Pancreas (tissue), 10 donors: ENCODE data around the gene CHRNE. TPM values are rescaled to one million over a fixed set of nuclear protein-coding genes. Genes with fewer than 3 reads are reported as not detected.

ENCODE experiments used
- ATAC-seq, 4 donors: fragments of 200-7000 bp; cut with Tn5 transposase; one replicate each; pipeline versions ENCODE4 v1.8.0 to v1.9.1; 2020; ENCODE audit warnings: mild to moderate bottlenecking in 4 of 4, moderate library complexity in 4 of 4
- DNase-seq, 6 donors: peaks; one replicate each; pipeline ENCODE4 v3.0.0-alpha.2; 2020
- FAIRE-seq: peaks from 2 replicates; lab custom pipeline; 2012; peaks lifted over from hg19 to GRCh38; lab: Jason Lieb, UNC
- H3K27ac ChIP-seq, 4 donors: fragments of 200-600 bp; sonication (generic); 1 replicate in 3 of 4; 2 replicates in 1 of 4; pipeline versions ENCODE4 v1.5.0 to v1.8.0; 2020
- H3K27me3 ChIP-seq, 4 donors: fragments of 200-600 bp; one replicate each; pipeline ENCODE4 v1.8.0; 2021
- H3K36me3 ChIP-seq, 3 donors: fragments of 200-600 bp; sonication (generic) in 1 of 3; one replicate each; pipeline versions ENCODE4 v1.5.0 to v1.8.0; 2020 to 2021
- H3K4me1 ChIP-seq, 3 donors: fragments of 200-600 bp; one replicate each; pipeline ENCODE4 v1.8.0; 2021
- H3K4me3 ChIP-seq, 4 donors: fragments of 200-600 bp; sonication (generic) in 2 of 4; one replicate each; pipeline versions ENCODE4 v1.5.0 to v1.8.0; 2020 to 2021
- H3K9me3 ChIP-seq, 4 donors: fragments of 200-600 bp; one replicate each; pipeline ENCODE4 v1.8.0; 2021
- WGBS, 2 donors: extraction: QIAGEN DNeasy Blood & Tissue Kit; methylation state at CpG; one replicate each; pipeline ENCODE4 v1.1.7; 2013; 5-methylcytosine and 5-hydroxymethylcytosine counted together
- intact Hi-C, 3 donors: fragments of 100-400 bp; cut with DNase I; formaldehyde crosslinking; loops; one replicate each; pipeline versions ENCODE4 v1.11.1 to v1.14.2; 2022
- polyA plus RNA-seq, 2 donors: library from polyadenylated mRNA; stranded (reverse); fragments of 200-250 nt; gene quantifications; one replicate each; pipeline ENCODE4 v1.2.3, GENCODE V29; 2013
- total RNA-seq, 6 donors: library from RNA; stranded (reverse); fragmentation: NEBNext Ultra II Directional in 4 of 6; extraction: Animal tissue kit (Norgen Biotek cat#: 25700) in 4 of 6; gene quantifications; one replicate each; pipeline versions ENCODE4 v1.2.1 to v1.2.4, GENCODE V29; 2021 to 2023
- TF ChIP-seq, protein P1 (sequence below), 4 donors: fragments of 200-600 bp; sonication (generic) in 3 of 4; IDR thresholded peaks; one replicate each; pipeline versions ENCODE4 v1.5.0 to v1.8.0; 2021; ENCODE audit warnings: antibody characterized with exemption in 4 of 4
- donor health status: healthy with polysubstance abuse.
- donor health status: DM: no; HTN: no; CAD: no; lungs with moderate emphysema.
- donor health status: DM: no; HTN: no; CAD: no.
- donor health status: control.
- donor health status: control.
- donor health status: Bipolar disorder and iron deficiency.
- donor health status: DM: yes; HTN: yes; CAD: no.
- donor health status: DM: no; HTN: no; CAD: no.
- donor health status: DM: no; HTN: no; CAD: no.
- donor health status: DM: yes; HTN: yes; CAD: no.

CHRNE gene
- total and polyA plus RNA-seq, 8 donors, result 0.76 to 2.0 (median 1.3) TPM

DNA sequence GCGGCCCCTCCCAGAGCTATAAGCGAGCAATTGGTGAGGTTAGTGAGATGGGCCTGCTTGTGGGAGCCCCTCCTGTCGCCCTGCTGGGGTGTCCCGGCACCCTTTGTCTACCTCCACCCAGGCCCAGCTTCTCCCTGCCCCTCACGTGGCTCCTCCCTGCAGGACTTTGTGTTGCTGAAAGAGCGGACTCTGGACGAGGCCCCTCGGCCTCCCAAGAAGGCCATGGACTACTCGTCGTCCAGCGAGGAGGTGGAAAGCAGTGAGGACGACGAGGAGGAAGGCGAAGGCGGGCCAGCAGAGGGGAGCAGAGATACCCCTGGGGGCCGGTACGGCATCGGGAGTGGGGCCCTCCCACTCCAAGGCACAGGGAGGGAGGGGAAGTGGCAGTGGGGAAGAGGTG is 9.6 kb downstream of the CHRNE start:
- 90 to 92% methylated on average over 18 of the region's 18 CpGs for WGBS, 2 donors
- peaks cover 4 to 36% (median 15%) of the 10 kb centered on the region in 3 donors for H3K36me3 ChIP-seq
- peak in 2 of 6 donors; percentile 30 to 57 for DNase-seq
- TF ChIP-seq, protein P1, sequence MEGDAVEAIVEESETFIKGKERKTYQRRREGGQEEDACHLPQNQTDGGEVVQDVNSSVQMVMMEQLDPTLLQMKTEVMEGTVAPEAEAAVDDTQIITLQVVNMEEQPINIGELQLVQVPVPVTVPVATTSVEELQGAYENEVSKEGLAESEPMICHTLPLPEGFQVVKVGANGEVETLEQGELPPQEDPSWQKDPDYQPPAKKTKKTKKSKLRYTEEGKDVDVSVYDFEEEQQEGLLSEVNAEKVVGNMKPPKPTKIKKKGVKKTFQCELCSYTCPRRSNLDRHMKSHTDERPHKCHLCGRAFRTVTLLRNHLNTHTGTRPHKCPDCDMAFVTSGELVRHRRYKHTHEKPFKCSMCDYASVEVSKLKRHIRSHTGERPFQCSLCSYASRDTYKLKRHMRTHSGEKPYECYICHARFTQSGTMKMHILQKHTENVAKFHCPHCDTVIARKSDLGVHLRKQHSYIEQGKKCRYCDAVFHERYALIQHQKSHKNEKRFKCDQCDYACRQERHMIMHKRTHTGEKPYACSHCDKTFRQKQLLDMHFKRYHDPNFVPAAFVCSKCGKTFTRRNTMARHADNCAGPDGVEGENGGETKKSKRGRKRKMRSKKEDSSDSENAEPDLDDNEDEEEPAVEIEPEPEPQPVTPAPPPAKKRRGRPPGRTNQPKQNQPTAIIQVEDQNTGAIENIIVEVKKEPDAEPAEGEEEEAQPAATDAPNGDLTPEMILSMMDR (IDR thresholded peaks at IDR 0.05), result no peak
- no peak overlapping the region for H3K4me3 ChIP-seq
- no peak overlapping the region for H3K27ac ChIP-seq
- FAIRE-seq, result no peak
- no peaks in the 10 kb centered on the region for H3K4me1 ChIP-seq
- no peak for ATAC-seq
- no peaks in the 10 kb centered on the region for H3K9me3 ChIP-seq
- no peaks in the 10 kb centered on the region for H3K27me3 ChIP-seq
- intact Hi-C loops, result loop anchor here (10.0 kb wide), 3 partner anchors 98 to 178 kb away; partner anchors contain the start of genes ARRB2 (in 1 of the 3), CXCL16 (in 1 of the 3), MED11 (in 1 of the 3) and PSMB6 (in 1 of the 3)

DNA sequence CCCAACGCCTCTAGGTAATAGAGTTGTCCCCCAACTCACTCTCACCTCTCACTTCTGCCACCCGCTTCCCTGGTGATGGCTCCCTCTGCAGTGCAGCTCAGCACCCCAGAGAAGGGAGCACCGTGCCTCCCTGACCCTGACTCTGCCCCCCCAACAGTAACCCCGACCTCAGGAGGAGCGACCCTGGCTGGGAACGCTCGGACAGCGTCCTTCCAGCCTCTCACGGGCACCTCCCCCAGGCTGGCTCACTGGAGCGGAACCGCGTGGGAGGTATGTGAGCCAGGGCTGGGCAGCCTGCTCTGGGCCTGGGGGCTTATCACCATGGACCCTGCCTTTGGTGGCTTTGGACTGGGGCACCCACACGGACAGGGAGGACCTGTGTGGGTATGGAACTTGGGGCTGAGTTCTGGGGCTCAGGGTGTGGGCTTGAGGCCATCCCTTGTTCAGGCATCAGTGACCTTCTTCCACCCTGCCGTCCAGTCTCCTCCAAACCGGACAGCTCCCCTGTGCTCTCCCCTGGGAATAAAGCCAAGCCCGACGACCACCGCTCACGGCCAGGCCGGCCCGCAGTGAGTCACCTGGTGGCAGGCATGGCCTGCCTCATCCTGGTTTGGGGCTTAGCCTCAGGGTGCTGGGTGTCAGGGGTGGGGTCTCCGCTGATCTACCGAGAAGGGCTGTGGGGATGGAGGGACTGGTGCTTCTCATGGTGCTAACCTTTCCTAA is 10.2 kb downstream of the CHRNE start:
- DNase-seq (peak in 2 of 6 donors; percentile 33 to 66), FAIRE-seq (no peak), ATAC-seq (no peak)
- no peaks in the 10 kb centered on the region for H3K4me1 ChIP-seq
- peaks cover 4 to 36% (median 15%) of the 10 kb centered on the region in 3 donors for H3K36me3 ChIP-seq
- no peak overlapping the region for H3K27ac ChIP-seq
- H3K9me3 ChIP-seq, result no peaks in the 10 kb centered on the region
- intact Hi-C loops, result loop anchor here (10.0 kb wide), 3 partner anchors 98 to 178 kb away; partner anchors contain the start of genes ARRB2 (in 1 of the 3), CXCL16 (in 1 of the 3), MED11 (in 1 of the 3) and PSMB6 (in 1 of the 3)
- no peaks in the 10 kb centered on the region for H3K27me3 ChIP-seq
- WGBS, 2 donors, result 87 to 94% methylated on average over 23 of the region's 23 CpGs
- TF ChIP-seq, protein P1 (IDR thresholded peaks at IDR 0.05), result no peak
- no peak overlapping the region for H3K4me3 ChIP-seq

DNA sequence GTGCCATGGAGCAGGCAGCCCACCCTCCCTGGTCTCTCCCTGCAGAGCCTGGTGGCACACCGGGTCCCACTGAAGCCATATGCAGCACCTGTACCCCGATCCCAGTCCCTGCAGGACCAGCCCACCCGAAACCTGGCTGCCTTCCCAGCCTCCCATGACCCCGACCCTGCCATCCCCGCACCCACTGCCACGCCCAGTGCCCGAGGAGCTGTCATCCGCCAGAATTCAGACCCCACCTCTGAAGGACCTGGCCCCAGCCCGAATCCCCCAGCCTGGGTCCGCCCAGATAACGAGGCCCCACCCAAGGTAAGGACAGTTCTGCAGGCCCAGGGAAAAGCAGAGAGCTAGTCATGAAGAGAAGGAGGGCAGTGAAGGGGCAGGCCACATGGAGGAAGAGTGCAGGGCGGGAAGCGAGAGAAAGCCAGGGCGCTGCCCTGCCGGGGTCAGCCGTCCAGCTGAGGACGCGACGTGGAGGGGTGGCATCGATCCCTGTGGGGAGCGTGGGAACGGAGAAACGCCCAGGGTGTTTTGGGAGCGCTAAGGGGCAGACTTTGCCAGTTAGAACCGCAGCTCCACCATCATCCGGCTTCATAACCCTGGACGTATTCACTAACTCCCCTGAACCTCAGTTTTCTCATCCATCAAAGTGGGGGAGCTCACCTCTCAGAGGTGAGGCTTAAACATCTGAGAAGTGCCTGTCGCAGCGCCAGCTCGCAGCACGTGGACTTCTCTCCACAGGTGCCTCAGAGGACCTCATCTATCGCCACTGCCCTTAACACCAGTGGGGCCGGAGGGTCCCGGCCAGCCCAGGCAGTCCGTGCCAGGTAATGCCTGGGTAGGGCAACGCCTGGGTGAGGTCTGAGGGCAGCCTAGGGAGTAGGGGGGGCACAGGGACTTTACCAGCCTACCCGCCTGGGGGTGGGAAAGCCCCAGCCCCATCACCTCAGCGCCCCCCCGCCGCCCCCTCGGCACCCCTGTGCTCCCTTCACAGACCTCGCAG is 11.2 kb downstream of the CHRNE start:
- H3K4me1 ChIP-seq, result no peaks in the 10 kb centered on the region
- DNase-seq (peak in 3 of 6 donors; percentile 14 to 81 (median 39)), ATAC-seq (no peak), FAIRE-seq (no peak)
- intact Hi-C loops, result loop anchor here (10.0 kb wide), 3 partner anchors 97 to 177 kb away; partner anchors contain the start of genes ARRB2 (in 1 of the 3), CXCL16 (in 1 of the 3), MED11 (in 1 of the 3) and PSMB6 (in 1 of the 3)
- WGBS, 2 donors, result 91 to 92% methylated on average over 42 of the region's 42 CpGs
- no peak overlapping the region for H3K4me3 ChIP-seq
- TF ChIP-seq, protein P1 (IDR thresholded peaks at IDR 0.05), result no peak
- no peak overlapping the region for H3K27ac ChIP-seq
- peaks cover 4 to 36% (median 15%) of the 10 kb centered on the region in 3 donors for H3K36me3 ChIP-seq
- H3K27me3 ChIP-seq, result no peaks in the 10 kb centered on the region
- no peaks in the 10 kb centered on the region for H3K9me3 ChIP-seq

DNA sequence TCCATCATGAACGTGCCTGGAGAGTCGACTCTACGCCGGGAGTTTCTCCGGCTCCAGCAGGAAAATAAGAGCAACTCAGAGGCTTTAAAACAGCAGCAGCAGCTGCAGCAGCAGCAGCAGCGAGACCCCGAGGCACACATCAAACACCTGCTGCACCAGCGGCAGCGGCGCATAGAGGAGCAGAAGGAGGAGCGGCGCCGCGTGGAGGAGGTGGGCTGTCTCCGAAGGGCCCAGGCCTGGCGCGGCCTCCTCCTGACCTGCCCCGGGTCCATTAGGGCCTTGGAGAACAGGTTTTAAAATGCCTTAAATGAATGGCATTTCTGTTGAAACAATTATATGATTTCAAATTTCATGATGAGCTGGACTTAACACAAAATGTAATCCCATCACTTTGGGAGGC is 15.3 kb downstream of the CHRNE start:
- intact Hi-C loops, result loop anchor here in 1 of 3 donors (5.0 kb wide), 1 partner anchor 100 kb away; the partner anchor contains the start of genes GLTPD2 and VMO1
- TF ChIP-seq, protein P1 (IDR thresholded peaks at IDR 0.05), result no peak
- H3K27ac ChIP-seq, result no peak overlapping the region
- H3K4me3 ChIP-seq, result no peak overlapping the region
- no peaks in the 10 kb centered on the region for H3K9me3 ChIP-seq
- 90 to 93% methylated on average over 18 of the region's 18 CpGs for WGBS, 2 donors
- ATAC-seq (no peak), DNase-seq (no peak), FAIRE-seq (no peak)
- no peaks in the 10 kb centered on the region for H3K27me3 ChIP-seq
- peaks cover 9 to 29% (median 22%) of the 10 kb centered on the region in 3 donors for H3K36me3 ChIP-seq
- no peaks in the 10 kb centered on the region for H3K4me1 ChIP-seq
